ENCODE data around the gene CNTNAP2. TPM values are rescaled to one million over a fixed set of nuclear protein-coding genes. Genes with fewer than 3 reads are reported as not detected.

Gene CNTNAP2
- total RNA-seq, 1 experiment from 2014 or later, result 64.5 TPM

GRCh38 chr7:148289630-148290029, 2173.0 kb downstream of the CNTNAP2 start:
- H3K23ac ChIP-seq (ENCODE audit: insufficient read length, low read depth, low read length), result no peak overlapping the region
- H3K79me1 ChIP-seq (ENCODE audit: insufficient read depth, low read depth, low read length, poor library complexity, severe bottlenecking), result no peaks in the 10 kb centered on the region
- TF ChIP-seq, protein P1, sequence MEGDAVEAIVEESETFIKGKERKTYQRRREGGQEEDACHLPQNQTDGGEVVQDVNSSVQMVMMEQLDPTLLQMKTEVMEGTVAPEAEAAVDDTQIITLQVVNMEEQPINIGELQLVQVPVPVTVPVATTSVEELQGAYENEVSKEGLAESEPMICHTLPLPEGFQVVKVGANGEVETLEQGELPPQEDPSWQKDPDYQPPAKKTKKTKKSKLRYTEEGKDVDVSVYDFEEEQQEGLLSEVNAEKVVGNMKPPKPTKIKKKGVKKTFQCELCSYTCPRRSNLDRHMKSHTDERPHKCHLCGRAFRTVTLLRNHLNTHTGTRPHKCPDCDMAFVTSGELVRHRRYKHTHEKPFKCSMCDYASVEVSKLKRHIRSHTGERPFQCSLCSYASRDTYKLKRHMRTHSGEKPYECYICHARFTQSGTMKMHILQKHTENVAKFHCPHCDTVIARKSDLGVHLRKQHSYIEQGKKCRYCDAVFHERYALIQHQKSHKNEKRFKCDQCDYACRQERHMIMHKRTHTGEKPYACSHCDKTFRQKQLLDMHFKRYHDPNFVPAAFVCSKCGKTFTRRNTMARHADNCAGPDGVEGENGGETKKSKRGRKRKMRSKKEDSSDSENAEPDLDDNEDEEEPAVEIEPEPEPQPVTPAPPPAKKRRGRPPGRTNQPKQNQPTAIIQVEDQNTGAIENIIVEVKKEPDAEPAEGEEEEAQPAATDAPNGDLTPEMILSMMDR (conservative IDR thresholded peaks at IDR 0.05), result no peak
- Mint-ChIP-seq H3K9me3 (peaks cover 2 to 3% of the 10 kb centered on the region in 2 experiments; a peak in 4 of 5 replicates), H3K27ac (no peak overlapping the region), H3K36me3 (ENCODE audit: insufficient read depth in 1 of 3, low read depth in 3 of 3) (peaks cover 0 to 2% (median 0%) of the 10 kb centered on the region in 3 experiments; a peak in 3 of 7 replicates), H3K27me3 (ENCODE audit: low read depth) (no peaks in the 10 kb centered on the region), H3K4me1 (peaks cover 25 to 34% of the 10 kb centered on the region in 2 experiments), H3K4me3 (no peak overlapping the region)
- no peak overlapping the region for H3K56ac ChIP-seq (ENCODE audit: insufficient read length, low read depth, low read length)
- H2BK20ac ChIP-seq (ENCODE audit: low read depth, low read length, poor library complexity, severe bottlenecking), result no peak overlapping the region
- no peak overlapping the region for H2BK12ac ChIP-seq (ENCODE audit: insufficient read length, low read depth, low read length)
- H2BK120ac ChIP-seq (ENCODE audit: low read depth, low read length, poor library complexity, severe bottlenecking), result no peak overlapping the region
- no peak overlapping the region for H3K14ac ChIP-seq (ENCODE audit: insufficient read depth, low read length)
- H4K5ac ChIP-seq (ENCODE audit: insufficient read length, low read depth, low read length), result no peak overlapping the region
- no peak overlapping the region for H2AK5ac ChIP-seq (ENCODE audit: insufficient read length, low read length)
- H4K8ac ChIP-seq (replicated peaks; ENCODE audit: insufficient read length, low read depth, low read length), result no peak overlapping the region
- H2BK5ac ChIP-seq (ENCODE audit: insufficient read length, low read length), result no peak overlapping the region
- no peak overlapping the region for H2BK15ac ChIP-seq (ENCODE audit: low read depth, low read length)
- no peaks in the 10 kb centered on the region for H3K9me3 ChIP-seq (ENCODE audit: control insufficient read depth, low read depth, low read length)
- H3K23me2 ChIP-seq (ENCODE audit: insufficient read length, low read depth, low read length, poor library complexity, severe bottlenecking), result no peaks in the 10 kb centered on the region
- no CpG with 5 or more reads among the region's 1 CpG for WGBS (ENCODE audit: extremely low coverage, insufficient read length, low lambda C conversion rate)
- no peak overlapping the region for H3K4ac ChIP-seq (ENCODE audit: low read depth, low read length)
- H3K9ac ChIP-seq (ENCODE audit: extremely low read depth, insufficient read length, low read length), result no peak overlapping the region
- H3K79me2 ChIP-seq (ENCODE audit: insufficient read depth, low read length), result no peaks in the 10 kb centered on the region
- H3K4me1 ChIP-seq (ENCODE audit: insufficient read depth, low read length), result peaks cover 3% of the 10 kb centered on the region; the same call in 1 of the 2 replicates
- no peak overlapping the region for H4K91ac ChIP-seq (ENCODE audit: insufficient read length, low read depth, low read length)
- H3K27ac ChIP-seq (ENCODE audit: insufficient read length, low read depth, low read length), result no peak overlapping the region
- H3T11ph ChIP-seq (ENCODE audit: low read length), result no peak overlapping the region
- H3K27me3 ChIP-seq (ENCODE audit: insufficient read depth, low read length), result no peaks in the 10 kb centered on the region
- H3K4me2 ChIP-seq (ENCODE audit: insufficient read depth, insufficient read length, low read length), result no peak overlapping the region
- H4K20me1 ChIP-seq (ENCODE audit: control insufficient read depth, insufficient read depth, insufficient read length), result no peaks in the 10 kb centered on the region
- DNase-seq, result no peak
- H3K18ac ChIP-seq (ENCODE audit: insufficient read length, low read depth, low read length), result no peak overlapping the region
- no peak overlapping the region for H2AFZ ChIP-seq (ENCODE audit: low read length)
